ENCODE measurements around the gene FBXO2.
"Not testable (repeated sequence)": the region's sequence is repeated elsewhere in the genome, so short reads cannot be mapped to it uniquely, and the experiment has no call there.

Gene FBXO2

DNA sequence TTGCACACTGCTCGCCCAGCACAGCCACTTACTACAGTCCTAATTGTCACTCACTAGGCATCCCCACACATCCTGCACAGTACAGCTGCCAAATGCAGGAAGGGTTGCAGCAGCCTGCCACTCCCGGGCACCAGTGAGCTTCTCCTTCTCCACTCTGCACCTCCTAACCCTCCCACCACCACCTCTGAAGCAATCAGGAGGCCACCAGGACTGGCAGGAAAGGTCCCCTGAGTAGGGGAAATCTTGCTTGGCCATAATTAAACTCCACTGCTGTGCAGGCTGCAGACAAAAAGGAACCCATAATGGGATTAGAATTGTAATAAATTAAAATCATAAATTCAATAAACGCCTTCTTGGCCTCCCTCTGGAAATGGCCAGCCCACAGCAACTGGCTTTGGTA, 31.8 kb downstream of the FBXO2 start:
- no peak for DNase-seq

- DNase-seq = no peak
These were observed 33.3 kb downstream of the FBXO2 start for GRCh38 chr1:11620924-11621323.

DNA sequence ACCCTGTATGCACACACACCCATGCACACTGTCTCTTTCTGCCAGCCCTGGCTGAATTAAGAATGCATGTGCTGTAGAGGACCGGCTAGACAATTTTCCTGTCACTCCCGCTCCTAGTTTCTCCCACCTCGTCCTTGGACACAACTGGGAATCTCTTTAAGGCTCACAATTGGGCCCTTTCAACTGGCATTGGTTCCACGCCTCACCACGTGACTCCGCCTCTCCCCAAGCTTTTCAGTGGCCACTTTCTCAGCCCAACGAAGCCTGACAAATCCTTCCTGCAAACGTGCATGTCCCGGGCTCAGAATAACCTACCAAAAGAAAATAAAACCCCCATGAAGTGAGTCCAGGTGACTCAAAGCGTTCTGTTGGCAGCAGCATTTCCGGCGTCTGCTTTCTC, 33.8 kb downstream of the FBXO2 start:
- DNase-seq = no peak

GRCh38 chr1:11617741-11618140, 36.5 kb downstream of the FBXO2 start:
- DNase-seq = no peak

DNA sequence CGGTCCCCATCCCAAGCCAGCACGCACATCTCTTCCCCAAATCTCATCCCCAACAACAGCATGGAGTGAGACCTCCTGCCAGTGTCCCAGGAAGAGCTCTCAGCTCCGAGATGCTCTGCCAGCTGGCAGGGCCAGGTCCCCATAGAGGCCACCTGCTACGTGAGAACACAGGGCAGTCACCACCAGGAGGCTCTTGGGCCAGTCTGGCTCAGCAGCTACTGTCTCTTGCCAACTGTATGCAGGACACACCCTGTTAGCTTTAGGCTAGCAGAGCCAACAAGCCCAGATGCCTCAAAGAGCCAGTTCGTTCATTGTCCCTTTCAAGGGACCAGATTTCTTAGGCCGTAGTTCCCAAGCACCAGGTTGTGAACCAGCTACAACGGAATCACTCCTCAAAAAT, 36.9 kb downstream of the FBXO2 start:
- no peak for DNase-seq

DNA sequence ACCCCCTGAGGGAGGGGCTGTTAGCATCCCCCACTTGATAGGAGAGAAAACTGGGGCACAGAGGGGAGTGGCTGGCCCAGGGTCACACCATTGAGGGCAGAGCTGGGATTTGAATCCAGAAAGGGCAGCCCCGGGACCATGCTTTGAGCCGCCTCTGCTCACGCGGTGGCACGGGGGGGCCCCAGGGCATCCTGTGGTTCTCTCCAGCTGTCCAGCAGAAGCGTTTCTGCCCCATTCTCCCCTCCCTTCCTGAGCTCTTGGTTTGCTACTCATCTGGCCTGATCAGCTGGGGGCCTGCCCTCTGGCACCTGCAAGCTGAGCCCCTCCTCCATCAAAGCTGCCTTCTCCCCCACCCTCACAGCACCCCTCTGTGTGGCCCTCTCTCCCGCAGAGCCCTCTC, 37.5 kb downstream of the FBXO2 start:
- DNase-seq = no peak

- DNase-seq = no peak
These were observed 39.1 kb downstream of the FBXO2 start for GRCh38 chr1:11615090-11615489.

DNA sequence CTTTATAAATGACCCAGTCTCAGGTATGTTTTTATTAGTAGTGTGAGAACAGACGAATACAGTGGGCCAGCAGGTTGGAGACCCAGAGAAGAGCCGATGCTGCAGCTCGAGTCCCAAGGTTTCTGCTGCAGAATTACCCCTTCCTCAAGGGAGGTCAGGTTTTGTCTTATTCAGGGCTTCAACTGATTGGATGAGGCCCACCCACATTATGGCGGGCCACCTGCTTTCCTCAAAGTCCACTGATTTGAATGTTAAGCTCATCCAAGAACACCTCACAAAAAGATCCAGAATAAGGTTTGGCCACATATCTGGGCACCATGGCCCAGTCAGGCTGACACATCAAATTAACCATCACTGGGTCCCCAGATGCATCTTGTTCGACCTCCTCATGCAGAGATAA, 40.9 kb downstream of the FBXO2 start:
- DNase-seq = no peak

- no peak for DNase-seq
These were observed 42.4 kb downstream of the FBXO2 start for GRCh38 chr1:11611638-11612327.

- no peak for DNase-seq
These were observed 43.5 kb downstream of the FBXO2 start for GRCh38 chr1:11610629-11611180.

GRCh38 chr1:11609378-11609777, 44.9 kb downstream of the FBXO2 start:
- not testable (repeated sequence) for DNase-seq

DNA sequence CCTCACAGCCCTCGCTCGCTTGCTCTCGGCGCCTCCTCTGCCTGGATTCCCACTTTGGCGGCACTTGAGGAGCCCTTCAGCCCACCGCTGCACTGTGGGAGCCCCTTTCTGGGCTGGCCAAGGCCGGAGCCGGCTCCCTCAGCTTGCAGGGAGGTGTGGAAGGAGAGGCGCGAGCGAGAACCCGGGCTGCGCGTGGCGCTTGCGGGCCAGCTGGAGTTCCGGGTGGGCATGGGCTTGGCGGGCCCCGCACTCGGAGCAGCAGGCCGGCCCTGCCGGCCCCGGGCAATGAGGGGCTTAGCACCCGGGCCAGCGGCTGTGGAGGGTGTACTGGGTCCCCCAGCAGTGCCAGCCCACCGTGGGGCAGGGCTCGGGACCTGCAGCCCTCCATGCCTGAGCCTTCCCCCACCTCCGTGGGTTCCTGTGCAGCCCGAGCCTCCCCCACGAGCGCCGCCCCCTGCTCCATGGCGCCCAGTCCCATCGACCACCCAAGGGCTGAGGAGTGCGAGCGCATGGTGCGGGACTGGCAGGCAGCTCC, 45.6 kb downstream of the FBXO2 start:
- DNase-seq = not testable (repeated sequence)

DNA sequence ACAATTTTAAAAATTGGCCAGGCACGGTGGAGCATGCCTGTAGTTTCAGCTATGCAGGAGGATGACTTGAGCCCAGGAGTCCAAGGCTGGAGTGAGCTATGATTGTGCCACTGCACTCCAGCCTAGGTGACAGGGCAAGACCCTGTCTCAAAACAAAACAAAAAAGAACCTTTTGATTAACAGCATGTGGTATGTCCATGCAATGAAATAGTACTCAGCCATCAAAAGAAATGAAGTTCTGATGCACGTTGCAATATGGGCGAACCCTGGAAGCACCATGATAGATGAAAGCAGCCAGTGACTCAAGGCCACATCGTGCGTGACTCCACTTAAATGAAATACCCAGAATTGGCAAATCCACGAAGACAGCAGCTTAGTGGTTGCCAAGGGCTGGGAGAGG, 47.5 kb downstream of the FBXO2 start:
- DNase-seq = no peak

GRCh38 chr1:11602981-11603380, 51.2 kb downstream of the FBXO2 start:
- DNase-seq = no peak

- DNase-seq = no peak
These were observed 51.8 kb downstream of the FBXO2 start for GRCh38 chr1:11602424-11602823.

DNA sequence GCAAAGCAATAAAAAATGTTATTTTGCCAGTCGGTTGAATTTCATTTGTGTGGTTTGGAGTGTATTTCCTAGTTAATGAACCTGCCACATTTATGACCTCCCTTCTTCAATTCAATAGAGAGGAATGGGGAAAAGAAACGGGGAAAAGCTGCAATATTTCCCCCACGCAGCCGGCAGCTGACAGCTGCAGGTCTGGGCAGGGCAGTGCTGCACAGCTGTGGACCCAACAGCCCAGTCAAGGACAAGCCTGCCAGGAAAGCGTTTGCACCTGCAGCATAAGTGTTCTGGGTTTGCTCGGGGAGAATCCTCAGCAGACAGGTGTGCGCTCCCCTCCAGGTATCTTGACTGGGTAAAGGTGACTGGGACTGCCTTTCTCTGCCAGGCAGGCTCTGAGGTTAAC, 53.4 kb downstream of the FBXO2 start:
- DNase-seq = no peak

GRCh38 chr1:11599891-11600576, 54.2 kb downstream of the FBXO2 start:
- DNase-seq = no peak

- no peak for DNase-seq
These were observed 55.8 kb downstream of the FBXO2 start for GRCh38 chr1:11598461-11598860.

Data from NCI-H748 treated with DMSO at 0.1 percent for 48 hours (cell line).